Cardiac septum (tissue), 1 donor: Measurements from ENCODE around the gene TFEC. TPM values are rescaled to one million over a fixed set of nuclear protein-coding genes. Genes with fewer than 3 reads are reported as not detected.
"Not testable (repeated sequence)": the region's sequence is repeated elsewhere in the genome, so short reads cannot be mapped to it uniquely, and the experiment has no call there.

Experiments
- DNase-seq: peaks from one replicate; pipeline ENCODE4 v3.0.0-alpha.2; 2020; ENCODE audit warnings: low spot score
- intact Hi-C: fragments of 100-400 bp; cut with DNase I; formaldehyde crosslinking; loops from one replicate; pipeline ENCODE4 v1.14.0; 2022
- long read RNA-seq: library from polyadenylated mRNA; unstranded; transcript quantifications from one replicate; pipeline ENCODE4 v2.0.0, GENCODE V29; 2021
- total RNA-seq: library from RNA; stranded (reverse); fragmentation: NEBNext Ultra II Directional; extraction: Animal tissue kit (Norgen Biotek cat#: 25700); gene quantifications from one replicate; pipeline ENCODE4 v1.2.1, GENCODE V29; 2021
- donor health status: DM: no; HTN: no; CAD: no.

The TFEC gene
- total RNA-seq, result 1.6 TPM
- long read RNA-seq, result 0 reads

DNA sequence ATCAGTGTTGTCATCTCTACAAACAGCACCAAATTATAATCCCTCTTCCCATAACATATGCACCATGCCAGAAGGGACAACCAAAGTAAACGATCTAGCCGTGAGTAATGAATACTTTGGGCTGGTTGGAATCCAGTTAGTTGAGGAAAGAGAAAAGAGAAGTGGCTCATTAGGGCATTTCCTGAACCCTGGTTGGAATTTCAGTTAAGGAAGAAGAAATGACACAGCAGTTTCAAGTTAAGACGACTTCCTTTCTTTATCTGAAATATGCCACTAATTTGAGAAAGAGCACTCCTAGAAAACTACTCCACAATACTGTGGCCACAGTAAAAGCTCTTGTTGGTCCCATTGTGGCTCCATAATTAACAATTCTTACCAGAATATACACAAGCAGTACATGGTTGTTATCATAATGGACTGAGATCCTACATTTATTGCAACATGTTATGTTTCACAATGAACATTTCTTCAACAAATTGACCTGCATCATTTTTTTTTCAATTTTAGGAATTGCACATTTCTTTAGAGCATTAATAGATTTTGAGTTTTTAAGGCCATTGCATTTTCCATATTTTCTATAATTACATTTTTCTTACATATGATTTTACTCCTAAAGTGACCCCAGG lies at the start of gene TFEC:
TSS of gene TFEC (minus strand) at position 113 of the 626 bp plus-strand sequence. CDS start 46,322 bp downstream, outside the sequence.
- intact Hi-C loops, result no loop called here
- DNase-seq, result no peak

DNA sequence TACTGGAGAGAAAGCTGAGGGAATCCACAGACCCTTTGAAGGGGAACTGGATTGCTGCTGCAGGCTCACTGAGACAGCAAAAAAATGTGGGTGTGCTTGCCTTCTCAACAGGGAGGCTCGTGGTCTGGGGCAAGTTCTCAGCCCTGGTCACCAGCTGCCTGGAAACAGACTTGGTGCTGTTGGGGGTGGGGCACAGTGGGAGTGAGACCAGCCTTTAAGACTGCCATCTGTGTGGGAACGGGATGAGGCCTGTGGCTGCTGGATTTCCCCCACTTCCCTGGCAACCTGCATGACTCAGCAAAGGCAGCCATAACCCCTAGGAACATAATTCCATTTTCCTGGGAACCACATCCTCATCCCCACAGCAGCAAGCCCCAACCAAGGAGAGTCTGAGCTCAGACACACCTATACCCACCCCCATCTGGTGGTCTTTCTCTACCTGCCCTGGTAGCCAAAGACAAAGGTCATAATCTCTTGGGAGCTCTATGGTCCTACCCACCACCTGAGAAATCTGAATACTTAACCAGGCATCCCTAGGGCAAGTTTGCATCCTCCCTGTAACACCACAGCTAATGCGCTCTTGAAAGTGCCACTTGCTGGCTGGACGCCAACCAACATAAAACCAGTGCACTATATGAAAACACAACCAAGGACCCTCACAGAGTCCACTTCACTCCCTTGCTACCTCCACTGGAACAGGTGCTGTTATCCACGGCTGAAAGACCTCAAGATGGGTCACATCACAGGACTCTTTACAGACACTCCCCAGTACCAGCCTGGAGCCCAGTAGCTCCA lies 45.0 kb upstream of the TFEC start:
- DNase-seq, result no peak
- intact Hi-C loops, result no loop called here

DNA sequence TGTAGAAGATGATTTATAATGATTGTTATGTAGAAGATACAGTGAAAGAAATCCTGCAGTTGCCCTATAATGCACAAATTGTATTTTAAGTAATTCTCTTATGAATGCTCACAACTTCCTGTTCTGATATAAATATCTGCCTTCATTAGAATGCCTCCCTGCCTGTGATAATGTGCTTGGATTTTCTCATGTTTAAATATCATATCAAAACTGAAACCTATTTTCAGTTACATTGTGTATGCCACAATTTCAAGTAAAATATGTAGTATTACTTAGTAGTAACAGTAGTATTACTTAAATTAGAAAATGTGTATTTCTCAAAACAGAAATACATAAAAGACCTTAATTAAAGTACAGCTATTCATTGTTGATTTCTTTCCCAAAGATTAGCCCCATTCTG lies 41.1 kb upstream of the TFEC start:
- intact Hi-C loops, result no loop called here
- DNase-seq, result no peak

- DNase-seq, result no peak
- intact Hi-C loops, result no loop called here
Measured at GRCh38 chr7:116064179-116064578, 33.6 kb upstream of the TFEC start.

DNA sequence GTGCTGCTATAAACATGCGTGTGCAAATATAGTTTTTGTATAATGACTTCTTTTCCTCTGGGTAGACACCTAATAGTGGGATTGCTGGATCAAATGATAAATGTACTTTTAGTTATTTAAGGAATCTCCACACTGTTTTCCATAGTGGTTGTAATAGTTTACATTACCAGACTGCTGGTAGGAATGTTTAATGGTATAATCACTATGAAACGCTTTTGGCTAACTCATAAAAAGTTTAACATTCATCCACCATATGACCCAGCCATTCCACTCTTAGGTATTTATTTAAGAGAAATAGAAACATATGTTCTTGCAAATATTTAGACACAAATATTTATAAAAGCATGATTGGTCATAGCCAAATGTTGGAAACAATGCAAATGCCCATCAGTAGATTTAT lies 32.1 kb upstream of the TFEC start:
- DNase-seq, result no peak
- intact Hi-C loops, result no loop called here

GRCh38 chr7:116052006-116052405 lies 21.4 kb upstream of the TFEC start:
- DNase-seq, result no peak
- intact Hi-C loops, result no loop called here

DNA sequence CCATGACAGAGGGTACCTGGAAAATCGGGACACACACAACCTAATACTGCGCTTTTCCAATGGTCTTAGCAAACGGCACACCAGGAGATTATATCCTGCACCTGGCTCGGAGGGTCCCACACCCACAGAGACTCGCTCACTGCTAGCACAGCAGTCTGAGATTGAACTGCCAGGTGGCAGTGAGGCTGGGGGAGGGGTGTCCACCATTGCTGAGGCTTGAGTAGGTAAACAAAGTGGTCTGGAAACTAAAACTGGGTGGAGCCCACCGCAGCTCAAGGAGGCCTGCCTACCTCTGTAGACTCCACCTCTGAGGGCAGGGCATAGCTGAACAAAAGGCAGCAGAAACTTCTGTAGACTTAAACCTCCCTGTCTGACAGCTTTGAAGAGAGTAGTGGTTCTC lies 16.7 kb upstream of the TFEC start:
- DNase-seq, intact Hi-C loops: not testable (repeated sequence)

GRCh38 chr7:116045532-116045931 lies 15.0 kb upstream of the TFEC start:
- intact Hi-C loops, result no loop called here
- DNase-seq, result no peak

DNA sequence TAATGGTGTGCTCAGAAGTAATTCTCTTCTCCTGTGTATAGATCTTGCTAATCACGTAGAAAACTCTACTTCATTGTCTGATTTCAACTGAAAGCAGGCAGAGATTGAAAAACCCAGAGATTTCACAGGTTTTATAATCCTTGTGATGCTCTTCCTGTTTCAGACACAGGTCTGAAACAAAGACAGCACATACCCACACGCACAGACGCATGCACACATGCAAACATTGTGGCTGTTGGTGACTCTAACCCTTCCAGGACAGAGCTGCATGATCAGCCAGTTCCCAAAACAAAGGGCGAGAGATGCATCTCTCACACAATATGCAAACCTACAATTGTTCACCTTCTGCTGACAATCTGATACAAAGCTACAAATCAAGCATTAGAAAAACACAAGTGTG lies 11.1 kb upstream of the TFEC start:
- intact Hi-C loops, result no loop called here
- DNase-seq, result no peak

GRCh38 chr7:116037401-116037800 lies 6.8 kb upstream of the TFEC start:
- intact Hi-C loops, result no loop called here
- no peak for DNase-seq

GRCh38 chr7:116034411-116034810 lies 3.8 kb upstream of the TFEC start:
- DNase-seq, result no peak
- intact Hi-C loops, result no loop called here

- intact Hi-C loops, result no loop called here
- DNase-seq, result no peak
Measured at GRCh38 chr7:116032886-116033285, 2.3 kb upstream of the TFEC start.

DNA sequence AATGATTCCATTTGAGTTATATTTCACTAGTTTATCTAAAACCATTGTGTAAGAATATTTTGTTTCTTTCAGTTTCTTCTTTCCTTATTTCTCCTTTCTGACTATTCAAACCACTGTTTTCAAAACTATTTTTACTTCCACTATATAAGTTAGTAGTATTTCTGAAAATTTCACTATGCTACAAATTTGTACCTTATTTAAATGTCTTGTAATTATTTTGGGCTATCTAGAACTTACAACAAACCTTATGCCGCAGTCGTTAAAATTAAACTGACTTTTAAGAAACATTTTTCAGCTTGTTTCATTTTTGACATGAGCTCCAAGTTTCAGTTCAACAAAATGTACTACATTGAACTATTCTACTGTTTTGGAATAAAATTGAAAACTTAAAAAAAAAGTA lies 1.8 kb downstream of the TFEC start:
- no peak for DNase-seq
- intact Hi-C loops, result no loop called here

GRCh38 chr7:116027786-116028185 lies 2.8 kb downstream of the TFEC start:
- DNase-seq, result no peak
- intact Hi-C loops, result no loop called here

DNA sequence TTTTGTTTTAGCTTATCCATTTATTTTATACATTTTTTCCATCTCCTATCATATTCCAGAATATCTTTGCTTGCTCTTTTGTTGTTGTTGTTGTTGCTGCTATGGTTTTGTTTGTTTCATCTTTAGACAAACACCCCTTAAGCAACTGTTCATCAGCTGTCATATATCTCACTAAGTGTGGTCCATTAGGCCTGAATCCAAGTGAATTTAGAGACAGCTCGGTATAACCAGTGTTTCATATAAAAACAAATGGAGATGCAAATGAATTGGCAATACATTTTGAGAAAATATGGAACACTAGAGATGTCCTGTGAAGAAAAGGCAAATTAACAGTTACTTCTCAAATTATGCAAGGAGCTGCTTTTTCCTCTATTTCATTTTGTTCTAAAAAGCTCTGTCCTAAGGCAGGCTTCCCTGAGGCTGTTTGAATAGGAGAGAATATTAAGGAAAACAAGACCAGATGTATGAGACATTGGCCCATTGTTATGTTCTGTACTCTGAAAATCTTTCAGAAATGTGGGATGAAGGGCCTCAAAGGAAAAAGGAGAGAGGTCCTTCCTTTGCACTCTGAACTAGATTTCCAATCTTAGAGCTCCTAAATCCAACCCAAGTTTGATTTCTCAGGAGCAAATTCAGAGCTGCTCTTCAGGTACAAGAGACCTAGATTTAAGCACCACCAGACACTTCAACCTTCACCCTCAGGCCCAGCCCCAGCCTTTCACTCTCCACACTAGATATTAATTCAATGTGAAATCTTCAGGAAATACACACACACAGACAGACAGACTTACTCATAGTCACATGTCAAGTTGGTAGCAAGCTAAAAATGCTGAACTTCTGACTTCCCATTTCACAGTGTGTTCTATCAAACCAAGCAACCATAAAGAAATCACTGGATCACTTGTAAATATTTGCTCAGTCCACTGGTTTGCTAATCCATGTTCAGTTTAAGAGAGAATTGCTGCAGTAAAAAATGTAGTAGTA lies 5.4 kb downstream of the TFEC start:
- intact Hi-C loops, result no loop called here
- no peak for DNase-seq

DNA sequence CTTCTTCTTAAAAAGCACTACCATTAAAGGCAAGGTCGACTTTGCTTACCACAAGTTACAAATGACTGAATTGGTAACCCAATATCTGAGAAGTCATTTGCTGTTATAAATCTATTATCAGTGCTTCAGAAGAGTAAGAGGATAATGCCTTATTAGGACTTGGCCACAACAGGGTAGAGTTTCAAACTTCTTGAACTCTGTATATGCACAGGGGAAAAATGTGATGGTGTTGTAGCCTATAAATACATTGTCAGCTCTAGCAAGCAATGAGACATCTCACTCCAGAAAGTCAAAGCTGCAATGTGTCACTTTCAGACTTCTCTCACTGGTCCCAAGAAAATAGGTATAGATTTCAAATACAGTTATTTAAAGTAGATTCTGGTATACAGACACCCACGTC lies 9.3 kb downstream of the TFEC start:
- intact Hi-C loops, result no loop called here
- no peak for DNase-seq

DNA sequence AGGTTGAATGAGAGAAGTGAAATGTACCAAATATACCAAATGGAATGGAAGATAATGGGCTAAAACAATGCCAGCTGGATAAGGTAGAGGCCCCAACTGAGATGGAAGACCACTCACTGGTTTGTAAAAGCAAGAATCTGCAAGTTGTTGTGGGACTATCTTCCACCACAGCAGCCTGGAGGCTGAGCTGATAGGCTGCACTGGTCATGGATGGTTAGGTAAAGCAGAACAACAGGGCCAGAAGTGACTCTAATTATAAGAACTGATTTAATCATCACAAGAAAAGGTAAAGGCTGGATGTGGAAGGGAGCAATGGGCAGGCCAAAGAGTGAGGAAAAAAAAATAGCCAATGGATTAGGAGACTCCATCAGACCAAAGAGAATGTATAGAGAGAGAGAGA lies 11.8 kb downstream of the TFEC start:
- intact Hi-C loops, result no loop called here

GRCh38 chr7:116013675-116014074 lies 16.9 kb downstream of the TFEC start:
- DNase-seq, result no peak
- intact Hi-C loops, result no loop called here

More for the DNA sequence above, 11.8 kb downstream of the TFEC start:
- no peak for DNase-seq

- intact Hi-C loops, result no loop called here
- DNase-seq, result no peak
Measured at GRCh38 chr7:116011584-116011983, 19.0 kb downstream of the TFEC start.

- DNase-seq, intact Hi-C loops: not testable (repeated sequence)
Measured at GRCh38 chr7:116004762-116005161, 25.8 kb downstream of the TFEC start.
